Renal cortical epithelial cell (primary cell): Measurements from ENCODE around the gene CA6. TPM values are rescaled to one million over a fixed set of nuclear protein-coding genes. Genes with fewer than 3 reads are reported as not detected.
"Not testable (repeated sequence)": the region's sequence is repeated elsewhere in the genome, so short reads cannot be mapped to it uniquely, and the experiment has no call there.

ENCODE experiments used
- DNase-seq: peaks from one replicate; pipeline ENCODE4 v3.0.0-alpha.2; 2011; ENCODE audit warnings: low read depth
- total RNA-seq: library from RNA; depleted of rRNA; stranded (reverse); fragments of >200 nt; gene quantifications from 2 replicates; pipeline ENCODE4 v1.2.3, GENCODE V29; 2014

CA6 gene
- total RNA-seq, 1 donor from 2014 or later = not detected

DNA sequence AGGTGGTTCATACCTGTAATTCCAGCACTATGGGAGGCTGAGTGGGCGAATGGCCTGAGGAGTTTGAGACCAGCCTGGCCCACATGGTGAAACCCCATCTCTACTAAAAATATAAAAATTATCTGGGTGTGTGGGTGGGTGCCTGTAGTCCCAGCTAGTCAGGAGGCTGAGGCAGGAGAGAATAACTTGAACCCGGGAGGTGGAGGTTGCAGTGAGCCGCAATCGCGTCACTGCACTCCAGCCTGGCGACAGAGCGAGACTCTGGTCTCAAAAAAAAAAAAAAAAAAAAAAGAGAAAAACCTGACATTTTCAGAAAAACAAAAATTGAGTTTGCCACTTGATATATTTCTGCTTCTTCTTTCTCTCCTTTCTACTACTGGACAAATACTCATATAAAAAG, 24.3 kb downstream of the CA6 start:
- no peak for DNase-seq

DNA sequence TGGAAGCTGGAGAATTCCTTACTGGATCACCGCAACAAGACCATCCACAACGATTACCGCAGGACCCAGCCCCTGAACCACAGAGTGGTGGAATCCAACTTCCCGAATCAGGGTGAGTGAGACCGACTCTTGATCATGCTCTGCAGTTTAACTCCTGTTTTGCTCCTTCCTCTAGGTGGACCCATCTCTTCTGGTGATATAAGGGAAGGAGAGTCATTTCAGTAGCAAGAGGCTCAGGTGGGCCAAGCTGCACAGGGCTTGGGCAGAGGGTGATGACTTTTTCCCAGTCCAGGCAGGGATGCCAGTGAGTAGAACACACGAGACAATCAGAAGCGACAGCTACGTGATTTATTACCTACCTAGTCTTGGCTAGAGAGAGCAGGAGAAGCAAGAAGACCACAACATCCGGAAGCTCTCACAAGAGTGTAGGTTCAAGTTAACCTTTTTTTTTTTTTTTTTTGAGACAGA, 25.2 kb downstream of the CA6 start:
- no peak for DNase-seq

DNA sequence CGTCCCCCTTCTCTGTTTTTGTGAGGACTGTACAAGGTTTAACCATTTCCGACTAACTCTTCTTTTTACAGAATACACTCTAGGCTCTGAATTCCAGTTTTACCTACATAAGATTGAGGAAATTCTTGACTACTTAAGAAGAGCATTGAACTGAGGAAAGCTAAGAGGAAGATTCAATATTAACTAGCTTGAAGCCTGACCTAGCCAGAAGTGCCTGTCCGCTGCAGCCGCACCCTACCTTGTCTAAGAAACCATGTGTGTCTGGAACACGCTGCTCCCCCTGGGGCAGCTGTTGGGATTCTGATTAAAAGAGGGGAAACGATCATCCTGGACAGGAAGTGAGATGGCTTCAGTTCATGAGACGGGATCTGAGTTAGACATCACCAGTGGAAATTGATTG, 28.9 kb downstream of the CA6 start:
- DNase-seq = peak; percentile 56

DNA sequence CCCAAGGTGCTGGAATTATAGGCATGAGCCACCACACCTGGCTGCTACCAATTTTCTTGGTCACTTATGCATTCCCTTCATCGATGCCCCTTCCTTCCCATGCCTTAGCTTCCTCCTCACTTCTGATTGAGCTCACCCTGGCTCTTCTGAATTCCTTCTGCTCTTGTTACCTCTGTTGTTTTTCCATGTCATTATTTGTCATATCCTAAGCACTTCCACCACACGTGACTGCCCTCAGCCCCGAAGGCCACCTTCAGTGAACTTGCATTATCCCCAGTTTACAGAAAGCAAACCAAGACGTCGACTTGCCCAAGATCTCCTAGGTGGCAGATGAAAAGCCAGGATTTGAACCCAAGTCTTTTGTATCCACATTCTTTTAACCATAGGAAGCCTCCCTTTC, 30.7 kb downstream of the CA6 start:
- no peak for DNase-seq

DNA sequence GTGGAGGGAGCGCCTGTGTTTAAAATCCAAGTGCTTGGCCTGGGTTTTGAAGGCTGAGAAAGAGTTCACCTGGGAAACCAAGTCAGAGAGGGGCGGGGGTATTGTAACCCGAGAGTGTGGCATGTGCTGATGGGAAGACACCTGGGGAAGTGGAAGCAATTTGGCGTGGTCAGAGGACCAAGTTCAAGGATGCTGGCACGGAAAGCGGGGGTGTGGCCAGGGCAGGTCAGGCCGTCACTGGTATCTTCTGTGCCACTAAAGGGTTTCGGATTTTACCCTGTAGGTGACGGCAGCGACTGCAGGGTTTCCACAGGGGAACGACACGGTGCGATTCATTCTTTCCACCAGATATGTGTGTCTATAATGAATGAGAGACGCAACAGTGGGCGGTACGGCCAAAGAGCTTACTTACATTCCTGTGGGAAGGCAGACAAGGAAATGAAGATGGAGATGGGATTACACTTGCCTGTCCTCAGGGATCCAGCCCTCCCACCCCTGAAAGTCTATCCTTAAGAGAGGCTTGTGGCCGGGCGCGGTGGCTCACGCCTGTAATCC, 31.3 kb downstream of the CA6 start:
- no peak for DNase-seq

DNA sequence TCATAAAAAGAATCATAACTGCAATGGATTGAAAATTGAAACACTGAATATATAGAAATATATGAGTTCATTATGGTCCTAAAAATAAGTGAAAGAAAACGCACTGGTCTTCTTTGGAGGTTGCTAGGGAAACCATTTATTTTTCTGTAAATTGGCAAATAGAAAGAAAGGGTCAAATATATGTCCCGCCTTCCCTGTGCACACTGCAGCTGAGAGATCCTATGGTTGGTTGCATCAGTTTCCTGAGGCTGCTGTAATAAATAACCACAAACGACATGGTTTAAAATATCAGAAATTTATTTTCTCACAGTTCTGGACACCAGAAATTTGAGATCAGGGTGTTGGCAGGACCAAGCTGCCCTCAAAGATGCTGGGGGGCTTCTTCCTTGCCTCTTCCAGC, 35.0 kb downstream of the CA6 start:
- DNase-seq = no peak

DNA sequence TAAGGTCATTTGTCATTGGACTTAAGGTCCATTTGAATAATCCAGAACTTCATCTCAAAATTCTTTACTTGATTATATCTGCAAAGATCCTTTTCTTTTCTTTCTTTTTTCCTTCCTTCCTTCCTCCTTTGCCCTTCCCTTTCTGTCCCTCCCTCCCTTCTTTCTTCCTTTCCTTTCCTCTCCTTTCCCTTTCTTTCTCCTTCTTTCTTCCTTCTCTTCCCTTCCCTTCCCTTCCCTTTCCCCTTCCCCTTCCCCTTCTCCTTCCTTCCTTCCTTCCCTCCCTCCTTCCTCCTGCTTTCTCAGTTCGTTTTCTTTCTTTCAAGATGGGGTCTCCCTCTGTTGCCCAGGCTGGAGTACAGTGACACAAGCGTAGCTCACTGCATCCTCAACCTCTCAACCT, 35.5 kb downstream of the CA6 start:
- DNase-seq = no peak

DNA sequence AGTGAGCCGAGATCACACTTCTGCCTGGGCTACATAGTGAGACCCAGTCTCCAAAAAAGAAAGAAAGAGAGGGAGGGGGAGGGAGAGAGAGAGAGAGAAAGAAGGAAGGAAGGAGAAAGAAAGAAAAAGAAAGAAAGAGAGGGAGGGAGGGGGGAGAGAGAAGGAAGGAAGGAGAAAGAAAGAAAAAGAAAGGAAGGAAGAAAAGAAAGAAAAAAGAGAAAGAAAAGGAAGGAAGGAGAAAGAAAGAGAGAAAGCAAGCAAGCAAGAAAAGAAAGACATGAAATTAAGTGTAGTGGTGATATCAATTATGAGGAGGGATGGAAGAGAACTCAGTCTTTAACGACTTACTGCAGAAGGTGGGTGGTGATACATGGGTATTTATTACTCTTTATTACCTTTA, 38.5 kb downstream of the CA6 start:
- DNase-seq = no peak

DNA sequence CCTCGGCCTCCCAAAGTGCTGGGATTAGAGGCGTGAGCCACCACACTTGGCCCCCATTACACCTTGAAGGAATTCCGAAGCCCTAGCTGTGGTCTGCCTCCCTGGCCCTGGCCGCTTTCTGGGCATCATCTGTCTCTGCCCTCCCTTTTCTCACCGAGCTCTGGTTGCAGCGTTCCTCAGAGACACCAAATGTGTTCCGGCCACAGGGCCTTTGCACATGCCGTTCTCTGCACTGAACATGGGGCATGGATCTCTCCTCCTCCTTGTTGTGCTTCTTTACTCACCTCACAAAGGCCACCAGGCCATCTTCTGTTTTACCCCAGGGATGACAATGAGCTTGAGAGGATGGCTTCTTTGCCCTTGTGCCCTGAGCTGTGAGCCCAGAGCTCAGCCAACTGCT, 39.3 kb downstream of the CA6 start:
- no peak for DNase-seq

DNA sequence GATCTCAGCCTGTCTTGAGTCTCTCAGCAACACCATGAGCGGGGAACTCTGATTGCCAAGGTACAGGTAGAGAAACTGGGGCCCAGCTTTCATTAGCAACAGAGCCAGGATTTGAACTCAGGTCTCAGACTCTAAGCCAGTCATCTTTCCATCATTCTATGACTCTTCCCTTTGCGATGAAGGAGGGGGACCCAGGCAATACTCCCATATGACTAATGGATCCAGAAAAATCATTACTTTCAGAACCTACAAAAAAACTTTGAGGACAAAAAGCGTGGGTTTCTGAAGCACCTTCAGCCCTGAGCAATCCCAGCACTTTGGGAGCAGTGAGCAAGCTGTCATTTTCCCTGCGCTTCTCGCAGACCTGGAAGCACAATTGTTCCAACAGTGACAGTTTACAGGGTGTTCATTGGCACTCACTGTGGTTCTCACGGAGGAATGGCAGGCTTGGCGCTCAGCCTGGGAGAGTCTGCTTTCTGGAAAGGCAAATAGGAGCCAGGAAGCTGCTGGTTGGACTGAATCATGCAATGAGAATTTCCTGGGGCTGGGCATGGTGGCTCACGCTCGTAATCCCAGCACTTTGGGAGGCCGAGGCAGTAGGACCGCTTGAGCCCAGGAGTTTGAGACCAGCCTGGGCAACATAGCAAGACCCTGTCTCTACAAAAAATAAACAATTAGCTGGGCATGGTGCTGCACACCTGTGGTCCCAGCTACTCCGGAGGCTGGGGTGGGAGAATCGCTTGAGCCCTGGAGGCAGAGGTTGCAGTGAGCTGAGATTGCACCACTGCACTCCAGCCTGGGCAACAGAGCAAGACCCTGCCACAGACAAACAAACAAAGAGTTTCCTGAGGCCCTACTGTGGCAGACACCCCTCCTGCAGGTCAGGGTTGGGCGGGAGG, 40.5 kb downstream of the CA6 start:
- DNase-seq = peak; percentile 92

DNA sequence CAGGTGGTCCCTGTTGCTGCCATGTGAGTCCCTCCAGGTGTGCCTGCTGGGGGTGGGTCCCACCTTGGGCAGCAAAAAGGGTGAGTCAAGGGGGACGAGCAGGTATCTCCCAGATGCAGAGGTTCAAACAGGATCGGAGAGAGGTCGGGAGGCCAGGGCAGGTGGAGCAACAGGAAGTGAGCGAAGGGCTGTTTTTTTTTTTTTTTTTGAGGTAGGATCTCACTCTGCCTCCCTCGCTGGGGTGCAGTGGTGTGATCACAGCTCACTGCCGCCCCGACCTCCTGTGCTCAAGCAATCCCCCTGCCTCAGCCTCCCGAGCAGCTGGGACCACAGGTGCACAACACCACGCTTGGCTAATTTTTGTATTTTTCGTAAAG, 41.1 kb downstream of the CA6 start:
- no peak for DNase-seq

DNA sequence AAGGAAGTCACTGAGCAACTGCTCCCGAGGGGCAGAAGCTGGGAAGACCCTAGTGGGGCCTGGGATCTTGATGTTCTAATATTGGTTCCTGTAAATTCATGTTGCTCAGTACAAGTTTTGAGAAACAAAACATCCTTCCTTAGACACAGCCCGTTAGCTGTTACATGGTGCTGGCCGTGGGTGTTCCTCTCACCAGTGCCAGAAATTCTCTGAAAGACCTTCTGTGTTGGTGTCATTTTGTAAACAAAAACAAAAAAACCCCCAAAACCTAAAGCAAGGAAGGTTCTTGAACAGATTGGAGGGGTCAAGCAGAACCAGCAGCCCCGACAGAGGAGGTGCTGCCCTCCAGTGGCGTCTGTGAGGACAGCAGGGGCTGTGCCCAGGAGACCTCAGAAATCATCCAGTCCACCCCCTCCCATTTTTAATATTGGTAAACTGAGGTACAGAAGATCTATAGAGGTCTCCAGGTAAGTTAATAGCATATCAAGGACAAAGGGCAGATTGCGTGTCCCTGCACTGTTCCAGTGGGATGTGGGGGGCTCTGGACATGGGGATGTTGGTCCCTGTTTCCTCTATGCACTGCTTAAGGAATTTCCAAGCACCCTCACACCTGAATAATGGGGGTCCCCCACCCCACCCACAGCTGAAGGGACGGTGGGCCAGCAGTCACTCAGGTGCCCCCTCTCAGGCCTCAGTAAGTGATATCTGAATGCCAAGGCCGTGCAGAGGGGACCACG, 42.4 kb downstream of the CA6 start:
- peak; percentile 22 for DNase-seq

DNA sequence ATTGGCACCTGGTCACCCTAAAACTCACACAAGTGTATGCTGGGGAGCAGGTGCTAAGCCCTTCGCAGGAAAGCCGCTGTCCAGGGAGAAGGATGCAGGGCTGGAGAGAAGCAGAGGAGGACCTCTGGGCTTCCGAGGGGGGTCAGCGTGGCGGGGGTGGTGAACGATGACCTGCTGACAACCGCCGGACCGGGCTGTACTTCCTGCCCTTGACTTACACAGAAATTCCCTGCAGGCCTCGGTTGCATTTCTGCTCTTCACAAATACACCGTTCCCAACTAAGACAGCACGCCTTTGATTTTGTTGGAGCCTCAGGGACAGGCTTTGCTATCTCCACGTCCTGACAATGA, 42.9 kb downstream of the CA6 start:
- no peak for DNase-seq

DNA sequence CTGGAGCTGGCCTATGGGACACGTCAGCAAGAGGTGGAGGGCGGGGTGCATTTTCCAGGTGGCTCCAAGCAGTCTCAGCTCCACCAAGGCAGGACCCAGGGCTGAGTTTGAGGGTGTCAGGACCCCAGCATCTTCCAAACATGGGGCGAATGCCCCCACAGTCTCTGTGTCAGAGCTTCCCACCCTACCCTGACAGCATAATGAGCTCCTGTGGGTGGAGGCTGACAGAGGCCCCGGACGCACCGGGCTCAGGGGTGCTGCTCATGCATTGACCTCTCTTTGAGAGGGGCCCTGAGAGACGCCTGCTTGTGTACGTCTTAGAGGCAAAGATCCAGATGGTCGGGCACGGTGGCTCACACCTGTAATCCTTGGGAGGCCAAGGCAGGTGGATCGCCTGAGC, 43.4 kb downstream of the CA6 start:
- no peak for DNase-seq

DNA sequence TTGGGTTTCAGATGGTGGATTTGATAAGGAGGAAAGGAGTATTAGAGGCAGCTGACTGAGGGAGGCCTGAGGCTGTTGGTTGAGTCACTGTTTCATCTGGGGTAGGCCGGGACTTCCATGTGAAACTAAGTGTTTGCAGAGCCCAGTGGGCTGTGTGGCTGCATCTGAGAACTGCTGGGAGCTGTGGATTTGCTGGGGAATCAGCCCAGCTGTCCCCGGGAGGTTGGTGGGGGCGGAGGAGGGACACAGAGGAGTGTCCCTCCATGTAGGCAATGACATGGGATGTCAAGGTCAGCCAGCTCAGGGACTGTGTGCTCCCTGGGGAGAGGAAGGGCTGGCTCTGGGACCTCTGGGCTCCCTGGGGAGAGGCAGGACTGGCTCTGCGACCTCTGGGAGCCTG, 44.2 kb downstream of the CA6 start:
- no peak for DNase-seq

DNA sequence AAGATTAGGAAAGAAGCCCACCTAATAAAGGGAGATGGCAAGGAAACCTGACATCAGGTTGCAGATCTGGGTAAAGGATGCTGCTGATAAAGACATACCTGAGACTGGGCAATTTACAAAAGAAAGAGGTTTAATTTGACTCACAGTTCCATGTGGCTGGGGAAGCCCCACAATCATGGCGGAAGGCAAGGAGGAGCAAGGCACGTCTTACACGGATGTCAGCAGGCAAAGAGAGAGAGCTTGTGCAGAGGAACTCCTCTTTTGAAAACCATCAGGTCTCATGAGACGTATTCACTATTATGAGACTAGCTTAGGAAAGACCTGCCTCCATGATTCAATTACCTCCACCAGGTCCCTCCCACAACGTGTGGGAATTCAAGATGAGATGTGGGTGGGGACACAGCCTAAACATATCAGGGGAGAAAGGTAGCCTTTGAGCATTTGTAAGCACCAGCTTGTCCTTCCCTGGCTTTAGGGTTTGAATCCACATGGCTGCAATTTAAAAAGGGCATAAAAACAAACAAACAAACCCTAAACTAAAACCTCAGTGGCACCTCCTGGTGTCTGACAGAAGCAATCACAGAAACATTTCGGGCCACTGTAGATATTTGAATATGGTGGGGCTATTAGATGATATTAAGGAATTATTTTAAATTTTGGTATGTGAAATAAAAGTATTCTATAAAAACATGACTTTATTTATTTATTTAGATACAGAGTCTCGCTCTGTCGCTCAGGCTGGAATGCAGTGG, 47.4 kb downstream of the CA6 start:
- no peak for DNase-seq

DNA sequence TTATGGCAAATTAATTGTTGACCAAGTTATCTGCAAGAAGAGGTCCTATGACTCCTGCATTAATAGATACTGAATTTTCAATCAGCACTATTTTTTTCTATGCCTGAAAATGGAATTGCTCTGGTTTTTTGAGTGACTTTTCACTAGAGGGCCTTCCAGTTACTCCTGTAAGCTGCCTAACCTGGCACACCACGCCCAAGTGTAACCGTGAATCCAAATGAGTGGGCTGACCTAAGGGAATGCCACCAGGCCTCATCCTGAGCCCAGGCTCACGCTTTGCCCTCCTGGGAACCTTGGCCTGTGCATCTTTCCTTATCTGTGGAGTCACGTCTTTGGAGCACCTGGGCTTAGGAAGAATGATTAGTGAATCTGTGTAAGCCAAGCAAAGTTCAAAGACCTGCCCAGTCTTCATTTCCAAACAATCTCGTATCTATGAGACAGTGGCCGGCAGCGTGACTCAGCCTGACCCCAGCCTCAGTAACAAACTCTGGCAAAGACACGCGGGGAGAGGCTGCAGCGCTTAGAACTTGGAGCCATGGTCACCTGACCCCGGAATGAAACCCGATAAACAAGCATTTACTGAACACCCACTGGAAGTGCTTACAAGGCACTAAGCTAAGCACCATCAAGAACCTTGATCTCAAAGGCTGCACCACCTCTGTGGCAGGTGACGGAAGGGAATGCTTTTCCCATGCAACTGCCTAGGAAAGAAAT, 48.5 kb downstream of the CA6 start:
- DNase-seq = peak; percentile 5

DNA sequence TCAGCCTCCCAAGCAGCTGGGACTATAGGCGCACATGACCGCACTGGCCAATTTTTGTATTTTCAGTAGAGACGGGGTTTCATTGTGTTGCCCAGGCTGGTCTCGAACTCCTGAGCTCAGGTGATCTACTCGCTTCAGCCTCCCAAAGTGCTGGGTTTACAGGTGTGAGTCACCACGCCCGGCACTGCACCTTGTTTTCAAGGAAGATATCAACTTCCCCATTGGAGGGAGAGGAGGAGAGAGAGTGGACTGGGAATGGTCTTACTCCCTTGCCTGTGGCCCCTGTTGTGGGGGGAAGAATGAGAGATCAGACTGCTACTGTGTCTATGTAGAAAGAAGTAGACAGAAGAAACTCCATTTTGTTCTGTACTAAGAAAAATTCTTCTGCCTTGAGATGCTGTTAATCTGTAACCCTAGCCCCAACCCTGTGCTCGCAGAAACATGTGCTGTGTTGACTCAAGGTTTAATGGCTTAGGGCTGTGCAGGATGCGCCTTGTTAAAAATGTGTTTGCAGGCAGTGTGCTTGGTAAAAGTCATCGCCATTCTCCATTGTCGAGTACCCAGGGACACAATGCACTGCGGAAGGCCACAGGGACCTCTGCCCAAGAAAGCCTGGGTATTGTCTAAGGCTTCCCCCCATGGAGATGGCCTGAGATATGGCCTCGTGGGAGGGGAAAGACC, 56.0 kb downstream of the CA6 start:
- DNase-seq = peak; percentile 74

DNA sequence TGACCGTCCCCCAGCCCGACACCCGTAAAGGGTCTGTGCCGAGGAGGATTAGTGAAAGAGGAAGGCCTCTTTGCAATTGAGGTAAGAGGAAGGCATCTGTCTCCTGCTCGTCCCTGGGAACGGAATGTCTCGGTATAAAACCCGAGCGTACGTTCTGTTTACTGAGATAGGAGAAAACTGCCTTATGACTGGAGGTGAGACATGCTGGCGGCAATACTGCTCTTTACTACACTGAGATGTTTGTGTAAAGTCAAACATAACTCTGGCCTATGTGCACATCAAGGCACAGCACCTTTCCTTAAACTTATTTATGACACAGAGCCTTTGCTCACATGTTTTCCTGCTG, 56.5 kb downstream of the CA6 start:
- DNase-seq = not testable (repeated sequence)

DNA sequence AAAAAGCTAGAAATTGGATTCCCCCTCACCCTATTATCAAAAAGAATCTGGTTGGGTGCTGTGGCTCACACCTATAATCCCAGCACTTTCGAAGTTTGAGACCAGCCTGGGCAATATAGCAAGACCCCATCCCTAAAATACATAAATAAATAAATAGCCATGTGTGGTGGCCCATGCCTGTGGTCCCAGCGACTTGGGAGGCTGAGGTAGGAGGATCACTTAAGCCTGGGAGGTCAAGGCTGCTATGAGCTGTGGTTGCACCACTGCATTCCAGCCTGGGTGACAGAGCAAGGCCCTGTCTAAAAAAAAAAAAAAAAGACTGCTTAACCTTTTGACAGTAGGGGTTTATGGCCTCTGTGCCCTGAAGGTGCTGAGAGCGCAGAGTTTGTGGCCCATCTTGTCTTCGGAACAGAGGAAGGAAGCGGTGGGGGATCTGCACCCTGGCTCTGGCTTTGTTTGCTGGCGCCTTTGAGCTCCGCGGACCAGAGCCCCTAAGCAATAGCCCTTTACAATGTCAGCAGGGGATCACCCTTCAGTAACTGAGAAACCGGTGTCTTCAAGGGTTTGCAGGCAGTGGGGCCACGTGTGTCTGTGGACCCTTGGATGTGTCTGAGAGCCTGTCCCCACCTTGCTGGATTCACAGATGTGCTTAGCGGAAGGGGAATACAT, 58.5 kb downstream of the CA6 start:
- no peak for DNase-seq
